ENCODE data around the gene PRKG2.
A peak's percentile ranks its signal among the peaks of the same experiment; 100 is the strongest.

PRKG2 gene

DNA sequence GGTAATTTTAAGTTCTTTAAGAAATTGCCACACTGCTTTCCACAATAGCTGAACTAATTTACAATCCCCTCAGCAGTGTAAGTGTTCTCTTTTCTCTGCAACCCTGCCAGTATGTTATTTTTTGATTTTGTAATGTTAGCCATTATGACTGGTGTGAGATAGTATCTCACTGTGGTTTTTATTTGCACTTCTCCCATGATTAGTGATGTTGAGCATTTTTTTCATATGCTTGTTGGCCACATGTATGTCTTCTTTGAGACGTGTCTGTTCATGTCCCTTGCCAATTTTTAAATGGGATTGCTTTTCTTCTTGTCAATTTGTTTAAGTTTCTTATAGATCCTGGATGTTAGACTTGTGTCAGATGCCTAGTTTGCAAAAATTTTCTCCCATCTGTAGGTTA, 98.5 kb downstream of the PRKG2 start:
- no peak overlapping the region for H3K4me3 ChIP-seq (ENCODE audit: low read depth, low read length)
- DNase-seq (ENCODE audit: low read depth): no peak

DNA sequence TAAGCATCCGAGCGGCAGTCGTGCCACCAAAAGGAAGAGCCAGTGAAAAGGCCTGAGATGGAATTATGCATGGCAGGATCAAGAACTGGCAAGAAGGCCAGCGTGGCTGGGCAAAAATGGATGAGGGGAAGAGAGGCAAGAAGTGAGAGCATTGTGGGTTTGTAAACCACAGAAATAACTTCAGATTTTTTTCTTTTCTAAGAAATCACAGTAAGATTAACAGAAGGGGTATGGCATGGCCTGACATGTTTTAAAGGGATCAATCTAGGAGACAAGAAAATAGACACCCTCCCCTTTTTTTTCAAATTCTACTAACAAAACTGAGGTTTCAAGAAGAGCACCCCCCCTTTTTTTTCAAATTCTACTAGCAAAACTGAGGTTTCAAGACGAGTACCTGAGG, 102.0 kb downstream of the PRKG2 start:
- H3K4me3 ChIP-seq (ENCODE audit: low read depth, low read length): no peak overlapping the region
- no peak for DNase-seq (ENCODE audit: low read depth)

DNA sequence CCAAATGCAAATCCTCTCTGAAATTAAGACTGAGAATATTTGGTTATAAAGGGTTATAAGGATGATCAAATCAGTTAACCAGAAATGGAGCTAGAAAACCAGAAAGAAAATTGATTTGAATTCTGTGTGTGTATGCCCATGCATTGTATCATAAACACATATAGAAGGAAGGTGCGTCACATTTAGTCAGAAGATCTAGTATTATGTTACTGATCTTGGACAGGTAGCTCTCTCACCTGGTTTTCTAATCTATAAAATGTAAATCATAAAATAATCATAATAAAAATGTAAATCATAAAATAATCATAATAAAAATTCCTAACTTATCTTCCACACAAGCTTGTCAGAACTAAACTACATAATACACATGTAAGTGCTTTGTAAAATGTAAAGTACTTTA, 105.7 kb downstream of the PRKG2 start:
- H3K4me3 ChIP-seq (ENCODE audit: low read depth, low read length): no peak overlapping the region
- no peak for DNase-seq (ENCODE audit: low read depth)

DNA sequence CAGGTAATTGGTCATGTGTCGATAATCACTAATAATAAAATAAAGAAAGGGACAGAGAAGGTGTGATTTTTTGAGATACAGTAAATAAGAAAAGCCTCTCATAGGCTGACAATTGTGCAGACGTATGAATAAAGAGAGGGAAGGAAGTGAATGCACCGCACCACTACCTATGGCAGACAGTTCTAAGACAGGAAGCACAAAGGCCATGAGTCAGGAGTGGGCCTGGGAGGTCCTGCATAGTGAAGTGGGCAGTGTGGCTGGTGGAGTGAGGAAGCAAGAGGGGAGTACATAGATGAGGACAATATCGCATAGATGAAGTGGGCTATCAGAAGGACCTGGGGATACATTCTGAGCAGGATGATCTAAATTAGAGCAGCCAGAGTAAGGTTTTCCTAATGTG, 108.9 kb downstream of the PRKG2 start:
- no peak for DNase-seq (ENCODE audit: low read depth)
- no peak overlapping the region for H3K4me3 ChIP-seq (ENCODE audit: low read depth, low read length)

DNA sequence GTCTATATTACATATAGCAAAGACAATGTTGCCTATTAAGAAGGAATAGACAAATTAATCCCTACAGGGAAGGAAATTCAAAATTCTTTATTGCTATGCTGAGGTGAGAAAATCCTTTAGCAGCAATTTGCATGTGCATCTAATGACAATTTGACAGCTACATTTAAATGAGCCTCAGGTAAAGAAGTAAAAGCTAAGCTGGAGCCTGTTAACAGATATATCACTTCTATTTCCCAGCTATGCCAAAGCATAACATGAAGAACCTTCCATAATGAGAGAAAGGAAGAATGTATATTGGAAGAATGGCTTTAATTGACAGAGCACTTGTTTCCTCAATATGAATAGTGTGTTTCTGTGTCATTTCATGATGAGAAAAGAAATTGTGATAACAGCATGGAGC, 112.9 kb downstream of the PRKG2 start:
- no peak for DNase-seq (ENCODE audit: low read depth)
- H3K4me3 ChIP-seq (ENCODE audit: low read depth, low read length): no peak overlapping the region

DNA sequence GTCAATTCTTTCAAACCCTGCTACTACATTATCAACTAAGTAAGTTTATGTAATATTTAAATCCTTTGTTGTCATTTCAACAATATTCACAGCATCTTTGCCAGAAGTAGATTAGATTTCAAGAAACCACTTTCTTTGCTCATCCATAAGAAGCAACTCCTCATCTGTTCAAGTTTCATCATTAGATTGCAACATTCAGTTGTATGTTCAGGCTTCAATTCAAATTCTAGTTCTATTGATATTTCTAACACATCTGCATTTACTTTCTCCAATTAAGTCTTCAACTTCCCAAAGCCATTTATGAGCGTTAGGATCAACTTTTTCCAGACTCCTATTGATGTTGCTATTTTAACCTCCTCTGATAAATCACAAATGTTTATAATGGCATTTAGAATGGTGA, 118.5 kb downstream of the PRKG2 start:
- DNase-seq (ENCODE audit: low read depth): no peak
- no peak overlapping the region for H3K4me3 ChIP-seq (ENCODE audit: low read depth, low read length)

GRCh38 chr4:81095389-81095788, 119.6 kb downstream of the PRKG2 start:
- DNase-seq (ENCODE audit: low read depth): no peak
- no peak overlapping the region for H3K4me3 ChIP-seq (ENCODE audit: low read depth, low read length)

GRCh38 chr4:81093720-81094401, 121.2 kb downstream of the PRKG2 start:
- no peak for DNase-seq (ENCODE audit: low read depth)
- no peak overlapping the region for H3K4me3 ChIP-seq (ENCODE audit: low read depth, low read length)

DNA sequence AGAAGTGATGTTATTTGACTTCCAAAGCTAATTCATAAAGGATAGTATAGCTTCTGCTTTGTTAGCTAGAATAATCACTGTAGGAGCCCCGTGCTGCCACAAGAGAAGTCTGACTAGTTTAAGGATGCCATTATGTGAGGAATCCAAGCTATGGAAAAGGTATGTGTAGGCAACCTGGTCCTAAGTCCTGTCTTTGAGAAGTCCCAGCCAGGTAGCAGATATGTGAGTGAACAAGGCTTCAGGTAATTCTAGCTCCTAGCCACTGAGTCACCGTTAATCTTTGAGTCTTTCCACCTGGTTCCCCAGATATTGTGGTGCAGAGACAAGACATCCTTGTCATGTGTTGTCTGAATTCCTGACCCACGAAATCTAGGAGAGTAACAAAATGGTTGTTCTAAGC, 129.0 kb downstream of the PRKG2 start:
- DNase-seq (ENCODE audit: low read depth): no peak

GRCh38 chr4:81085291-81085690, 129.7 kb downstream of the PRKG2 start:
- no peak overlapping the region for H3K4me3 ChIP-seq (ENCODE audit: low read depth, low read length)
- no peak for DNase-seq (ENCODE audit: low read depth)

More for the DNA sequence above, 129.0 kb downstream of the PRKG2 start:
- H3K4me3 ChIP-seq (ENCODE audit: low read depth, low read length): no peak overlapping the region

GRCh38 chr4:81084634-81085033, 130.4 kb downstream of the PRKG2 start:
- H3K4me3 ChIP-seq (ENCODE audit: low read depth, low read length): no peak overlapping the region
- DNase-seq (ENCODE audit: low read depth): no peak

- DNase-seq (ENCODE audit: low read depth): peak; percentile 22
Measured at GRCh38 chr4:81084029-81084428, 131.0 kb downstream of the PRKG2 start.

DNA sequence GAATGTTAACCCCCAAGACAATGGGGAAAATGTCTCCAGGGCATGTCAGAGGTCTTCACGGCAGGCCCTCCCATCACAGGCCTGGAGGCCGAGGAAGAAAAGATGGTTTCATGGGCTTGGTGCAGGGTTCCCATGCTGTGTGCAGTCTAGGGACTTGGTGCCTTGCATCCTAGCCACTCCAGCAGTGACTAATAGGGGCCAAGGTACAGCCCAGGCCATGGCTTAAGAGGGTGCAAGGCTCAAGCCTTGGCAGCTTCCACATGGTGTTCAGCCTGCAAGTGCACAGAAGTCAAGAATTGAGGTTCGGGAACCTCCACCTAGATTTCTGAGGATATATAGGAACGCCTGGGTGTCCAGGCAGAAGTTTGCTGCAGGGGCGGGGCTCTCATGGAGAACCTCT, 133.9 kb downstream of the PRKG2 start:
- DNase-seq (ENCODE audit: low read depth): no peak
- H3K4me3 ChIP-seq (ENCODE audit: low read depth, low read length): no peak overlapping the region

More at GRCh38 chr4:81084029-81084428, 131.0 kb downstream of the PRKG2 start:
- no peak overlapping the region for H3K4me3 ChIP-seq (ENCODE audit: low read depth, low read length)

- no peak overlapping the region for H3K4me3 ChIP-seq (ENCODE audit: low read depth, low read length)
- DNase-seq (ENCODE audit: low read depth): no peak
Measured at GRCh38 chr4:81071013-81071412, 144.0 kb downstream of the PRKG2 start.

- DNase-seq (ENCODE audit: low read depth): peak; percentile 52
- H3K4me3 ChIP-seq (ENCODE audit: low read depth, low read length): no peak overlapping the region
Measured at GRCh38 chr4:81069706-81070331, 145.2 kb downstream of the PRKG2 start.

GRCh38 chr4:81065446-81065845, 149.6 kb downstream of the PRKG2 start:
- DNase-seq (ENCODE audit: low read depth): no peak
- no peak overlapping the region for H3K4me3 ChIP-seq (ENCODE audit: low read depth, low read length)

DNA sequence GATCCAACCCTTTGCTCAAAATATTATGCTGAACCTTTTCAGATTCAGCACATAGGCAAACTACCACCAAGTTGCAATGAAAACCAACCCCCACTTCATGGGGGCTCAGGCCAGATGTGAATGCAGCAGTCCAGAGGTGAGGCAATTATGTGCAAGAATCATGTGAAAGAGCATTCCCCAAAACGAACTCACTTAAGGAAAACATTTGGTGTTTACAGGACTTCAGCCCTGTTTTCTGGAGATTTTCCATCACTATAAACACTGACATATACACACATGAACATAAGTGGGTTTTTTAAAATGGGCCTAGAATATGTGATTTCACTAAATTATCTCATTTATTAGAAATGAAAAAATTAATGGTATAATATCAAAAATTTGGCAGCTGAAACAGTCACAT, 153.0 kb downstream of the PRKG2 start:
- DNase-seq (ENCODE audit: low read depth): no peak
- H3K4me3 ChIP-seq (ENCODE audit: low read depth, low read length): no peak overlapping the region

GRCh38 chr4:81061344-81061730, 153.7 kb downstream of the PRKG2 start:
- DNase-seq (ENCODE audit: low read depth): no peak
- no peak overlapping the region for H3K4me3 ChIP-seq (ENCODE audit: low read depth, low read length)

DNA sequence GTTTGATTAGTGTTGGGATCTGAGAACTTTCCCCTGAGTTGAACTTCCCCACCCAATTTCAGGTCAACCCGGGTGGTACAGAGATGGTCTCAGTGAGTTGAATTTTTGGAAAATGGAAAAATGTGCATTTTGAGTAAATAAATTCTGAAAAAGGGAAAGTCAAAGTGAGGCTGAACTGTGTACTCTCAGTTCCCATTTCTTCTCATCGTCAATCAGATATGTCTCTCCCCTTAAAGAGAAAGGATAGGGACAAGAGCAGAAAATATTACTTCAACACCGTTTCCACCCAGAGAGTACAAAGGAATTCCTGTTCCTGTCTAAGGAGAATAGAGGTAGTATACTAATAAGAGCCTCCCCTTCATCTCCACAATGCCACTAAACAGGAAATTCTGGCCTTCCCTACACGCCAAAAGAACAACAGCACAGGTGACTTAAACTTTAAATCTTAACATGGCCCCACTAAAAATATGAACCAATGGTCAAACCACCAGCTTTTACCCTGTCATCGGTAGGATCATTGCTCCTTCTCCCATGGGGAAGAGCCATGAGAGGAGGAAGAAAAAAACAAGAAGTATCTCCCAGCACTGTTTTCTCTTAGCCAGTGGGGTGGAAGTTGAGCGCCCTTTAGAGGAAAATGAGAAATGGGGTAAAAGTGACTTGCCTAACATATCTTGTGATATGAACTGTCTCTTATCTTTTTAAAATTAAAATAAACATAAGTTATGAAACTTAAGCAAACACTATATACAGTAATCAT, 154.3 kb downstream of the PRKG2 start:
- H3K4me3 ChIP-seq (ENCODE audit: low read depth, low read length): no peak overlapping the region
- no peak for DNase-seq (ENCODE audit: low read depth)

- no peak overlapping the region for H3K4me3 ChIP-seq (ENCODE audit: low read depth, low read length)
- no peak for DNase-seq (ENCODE audit: low read depth)
Measured at GRCh38 chr4:81058621-81059020, 156.4 kb downstream of the PRKG2 start.
